SU-DHL-6 (cell line): ENCODE results near the gene DLST.

Experiments used
- CTCF ChIP-seq: fragments of 200-600 bp; sonication (generic); IDR thresholded peaks from one replicate; pipeline ENCODE4 v1.5.1; 2017; ENCODE audit warnings: antibody characterized with exemption, mild to moderate bottlenecking, low read length, moderate library complexity; ENCODE audit not compliant: insufficient read depth, poor library complexity, severe bottlenecking
- EZH2phosphoT487 ChIP-seq: fragments of 200-600 bp; sonication (generic), shearing (Covaris generic); conservative IDR thresholded peaks from 2 replicates; pipeline ENCODE4 v1.6.1; 2018; ENCODE audit warnings: mild to moderate bottlenecking, antibody characterized with exemption, low read length, moderate library complexity, mixed read lengths

GRCh38 chr14:74835645-74836250 is 46.0 kb upstream of the DLST start:
- no peak for TF ChIP-seq CTCF
- TF ChIP-seq EZH2phosphoT487, result no peak
